ENCODE data around the gene ADAM10.
A peak's percentile ranks its signal among the peaks of the same experiment; 100 is the strongest.

Gene ADAM10

GRCh38 chr15:58758141-58758540 is 8.6 kb upstream of the ADAM10 start:
- DNase-seq (ENCODE audit: low read depth): peak; percentile 51

DNA sequence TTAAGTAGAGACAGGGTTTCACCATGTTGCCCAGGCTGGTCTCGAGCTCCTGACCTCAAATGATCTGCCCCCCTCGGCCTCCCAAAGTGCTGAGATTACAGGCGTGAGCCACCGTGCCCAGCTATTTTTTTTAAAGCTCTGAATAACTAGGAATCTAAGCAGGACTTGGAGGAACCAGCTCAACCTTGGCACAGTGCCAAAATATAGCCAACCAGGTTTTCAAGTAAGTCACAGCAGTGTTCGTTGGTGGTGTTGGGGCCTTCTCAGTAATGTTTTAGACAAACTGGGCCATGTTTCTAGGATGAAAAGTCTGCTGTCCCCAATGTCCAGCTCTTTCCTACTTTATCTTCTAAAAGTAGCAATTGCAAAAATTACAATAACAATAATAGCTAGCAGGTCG is 6.4 kb upstream of the ADAM10 start:
- DNase-seq (ENCODE audit: low read depth): no peak

DNA sequence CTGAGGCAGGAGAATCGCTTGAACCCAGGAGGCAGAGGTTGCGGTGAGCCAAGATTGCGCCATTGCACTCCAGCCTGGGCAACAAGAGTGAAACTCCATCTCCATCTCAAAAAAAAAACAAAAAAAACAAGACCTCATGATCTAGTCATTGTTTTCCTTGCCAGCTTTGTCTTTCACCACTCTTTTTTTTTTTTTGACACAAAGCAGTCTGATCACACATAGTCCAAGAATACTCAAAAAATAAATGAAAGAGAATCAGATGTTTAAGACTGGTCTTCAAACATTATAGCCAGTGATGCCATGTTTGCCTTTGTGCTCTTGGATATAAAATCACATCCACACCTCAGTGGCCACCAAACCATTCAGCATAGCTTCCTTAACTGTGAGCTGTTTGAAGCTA is 5.8 kb upstream of the ADAM10 start:
- no peak for DNase-seq (ENCODE audit: low read depth)

- DNase-seq (ENCODE audit: low read depth): no peak
Measured at GRCh38 chr15:58752716-58753115, 3.2 kb upstream of the ADAM10 start.

- peak; percentile 50 for DNase-seq (ENCODE audit: low read depth)
Measured at GRCh38 chr15:58748852-58749531, 515 bp downstream of the ADAM10 start.

DNA sequence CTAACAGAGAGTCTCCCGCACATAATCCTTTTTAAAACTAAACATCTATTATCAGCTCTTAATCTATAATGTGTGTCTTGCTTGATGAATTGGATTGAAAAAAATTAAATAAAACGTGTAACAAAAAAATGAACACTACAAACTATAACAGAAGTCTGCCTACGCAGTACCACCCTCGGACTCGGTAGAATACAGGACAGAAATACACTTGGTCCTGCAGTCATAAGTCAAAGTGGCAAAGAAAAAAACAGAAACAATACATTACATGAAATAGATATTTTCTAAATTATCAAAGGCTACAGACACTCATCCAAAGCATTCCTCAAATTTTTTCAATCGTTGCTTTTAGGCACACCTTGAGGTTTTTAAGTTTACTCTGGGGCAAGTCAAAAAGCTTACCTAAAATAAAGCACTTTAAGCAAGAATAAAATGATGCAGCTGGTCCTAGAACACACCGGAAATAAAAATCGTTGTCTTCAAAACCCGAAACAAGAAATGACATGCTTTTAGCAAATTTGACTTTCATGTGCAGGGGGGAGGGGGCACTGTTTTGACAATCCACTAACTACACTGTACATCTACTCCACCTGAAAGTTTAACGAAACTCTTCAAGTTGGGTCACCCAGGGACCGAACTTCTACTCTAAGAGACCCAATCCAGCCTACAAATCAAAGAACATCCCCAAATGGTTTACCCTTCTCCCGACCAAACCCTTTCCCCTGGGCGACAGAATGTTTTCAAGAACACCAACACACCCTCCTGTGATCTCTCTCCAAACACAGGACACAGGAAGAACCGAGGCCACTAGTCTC is 1.3 kb downstream of the ADAM10 start:
- DNase-seq (ENCODE audit: low read depth): no peak

DNA sequence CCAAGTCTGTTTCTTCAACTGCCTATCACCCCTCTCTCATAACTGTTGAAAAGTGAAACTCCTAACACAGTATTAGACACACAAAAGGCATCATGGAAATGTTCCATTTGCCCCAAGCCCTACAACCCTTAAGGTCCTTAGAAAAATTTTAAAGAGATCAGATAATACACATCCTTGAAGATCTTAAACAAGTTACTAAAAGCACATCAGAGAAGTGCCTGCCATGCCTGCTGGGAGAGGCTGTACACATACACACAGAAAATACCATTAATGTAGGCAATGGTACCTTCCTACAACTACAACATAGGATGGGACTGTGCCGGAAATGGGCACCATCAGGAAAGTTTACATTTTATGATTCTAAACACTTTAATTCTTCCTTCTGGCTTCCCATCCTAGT is 3.3 kb downstream of the ADAM10 start:
- DNase-seq (ENCODE audit: low read depth): no peak

- DNase-seq (ENCODE audit: low read depth): no peak
Measured at GRCh38 chr15:58742819-58743502, 6.5 kb downstream of the ADAM10 start.

- DNase-seq (ENCODE audit: low read depth): peak; percentile 92
Measured at GRCh38 chr15:58742022-58742813, 7.3 kb downstream of the ADAM10 start.

- no peak for DNase-seq (ENCODE audit: low read depth)
Measured at GRCh38 chr15:58741032-58741431, 8.5 kb downstream of the ADAM10 start.

DNA sequence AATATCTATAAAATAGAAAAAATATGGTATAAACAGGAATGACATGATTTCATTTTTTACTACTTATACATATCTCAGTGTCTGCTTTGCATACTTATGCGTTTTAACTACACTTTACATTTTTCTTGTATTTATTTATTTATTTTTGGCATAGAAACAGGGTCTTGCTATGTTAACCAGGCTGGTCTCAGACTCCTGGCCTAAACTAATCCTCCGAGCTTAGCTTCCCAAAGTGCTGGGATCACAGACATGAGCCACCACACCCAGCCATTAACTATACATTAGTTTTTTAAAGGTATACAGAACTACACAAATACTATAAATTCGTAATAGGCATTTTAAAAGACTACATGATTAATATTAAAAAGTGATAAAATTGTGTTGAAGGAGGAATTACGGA is 9.1 kb downstream of the ADAM10 start:
- no peak for DNase-seq (ENCODE audit: low read depth)

DNA sequence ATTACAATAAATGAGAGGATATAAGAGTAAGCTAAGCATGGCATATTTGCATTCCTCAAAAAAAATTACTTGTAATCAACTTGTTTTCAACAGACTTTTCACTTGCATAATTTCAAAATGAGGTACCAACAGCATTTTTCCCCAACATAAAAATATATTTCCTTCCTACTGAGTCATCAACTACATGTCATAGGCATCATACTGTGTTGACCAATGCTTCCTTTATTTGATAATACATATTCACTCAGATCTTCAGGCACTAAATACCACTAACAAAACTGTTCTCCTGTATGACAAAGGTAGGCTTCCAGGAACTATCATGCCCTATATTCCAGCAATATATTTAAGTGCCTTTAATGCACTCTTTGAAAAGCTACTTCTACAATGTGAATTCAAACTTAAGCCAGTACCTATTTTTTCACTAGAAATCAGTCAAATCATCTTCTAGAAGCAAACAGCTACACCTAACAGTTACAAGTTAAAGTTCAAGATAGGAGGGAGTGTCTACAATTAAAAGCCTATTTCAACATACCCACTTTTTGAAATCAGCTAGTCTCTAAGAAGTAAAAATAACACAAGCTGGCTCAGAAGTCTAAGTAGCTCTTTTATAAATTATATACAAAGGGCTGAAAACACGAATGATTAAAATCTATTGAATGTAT is 11.3 kb downstream of the ADAM10 start:
- DNase-seq (ENCODE audit: low read depth): peak; percentile 39

GRCh38 chr15:58737298-58737697 is 12.2 kb downstream of the ADAM10 start:
- no peak for DNase-seq (ENCODE audit: low read depth)

GRCh38 chr15:58736018-58736643 is 13.4 kb downstream of the ADAM10 start:
- no peak for DNase-seq (ENCODE audit: low read depth)

DNA sequence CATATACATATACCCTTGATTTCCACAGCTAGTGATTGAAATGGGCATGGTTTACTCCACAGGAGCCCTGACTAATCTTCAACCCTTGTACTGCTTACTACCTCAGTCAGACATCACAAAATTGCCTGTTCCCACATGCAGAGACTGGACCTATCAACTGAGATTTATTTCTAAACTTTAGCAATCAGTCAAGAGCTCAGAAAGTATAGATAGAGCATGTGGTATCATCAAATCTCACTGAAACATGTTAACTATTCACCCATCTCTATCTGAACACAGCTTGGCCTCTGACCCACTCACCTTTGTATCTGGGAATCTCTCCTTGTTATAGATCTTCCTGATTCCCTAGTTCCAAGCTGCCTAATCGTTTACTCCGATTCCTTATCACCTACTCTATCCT is 14.6 kb downstream of the ADAM10 start:
- DNase-seq (ENCODE audit: low read depth): no peak

- DNase-seq (ENCODE audit: low read depth): no peak
Measured at GRCh38 chr15:58732625-58733363, 16.7 kb downstream of the ADAM10 start.

GRCh38 chr15:58731756-58732535 is 17.6 kb downstream of the ADAM10 start:
- DNase-seq (ENCODE audit: low read depth): peak; percentile 81

GRCh38 chr15:58726867-58727266 is 22.6 kb downstream of the ADAM10 start:
- DNase-seq (ENCODE audit: low read depth): no peak

DNA sequence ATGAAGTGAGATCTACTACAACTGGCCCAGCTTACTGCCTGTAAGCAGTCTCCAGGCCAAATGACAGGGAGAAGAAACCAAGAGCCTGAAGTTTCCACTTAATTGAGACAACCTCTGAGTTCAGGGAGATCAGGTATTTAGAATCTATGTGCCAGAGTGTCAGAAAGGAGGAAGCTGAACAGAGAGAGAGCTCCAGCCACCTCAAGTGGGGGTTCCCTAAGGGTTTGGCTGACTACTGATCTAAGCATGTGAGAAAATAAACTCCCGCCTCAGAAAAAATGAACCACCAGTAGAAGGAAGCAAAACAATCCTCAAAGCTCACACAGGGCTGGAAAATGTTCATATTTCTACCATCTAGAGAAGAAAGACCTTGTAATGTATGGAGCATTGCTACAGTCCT is 25.0 kb downstream of the ADAM10 start:
- DNase-seq (ENCODE audit: low read depth): peak; percentile 73

DNA sequence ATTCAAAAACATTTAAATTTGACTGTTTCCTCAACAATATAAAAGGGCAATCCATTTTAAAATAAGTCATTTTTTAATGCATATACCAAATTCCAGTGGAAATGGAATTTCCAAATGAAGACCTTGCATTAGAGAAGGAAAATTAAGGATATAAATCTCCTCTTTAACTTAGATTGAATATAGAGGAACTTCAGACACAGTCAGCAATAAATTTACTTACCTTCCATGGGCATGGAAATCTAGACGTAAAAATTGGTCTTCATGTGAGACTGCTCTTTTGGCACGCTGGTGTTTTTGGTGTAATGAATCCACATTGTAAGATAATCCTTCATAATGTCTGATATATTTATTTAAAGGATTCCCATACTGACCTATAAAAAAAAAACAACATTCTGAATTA is 32.1 kb downstream of the ADAM10 start:
- DNase-seq (ENCODE audit: low read depth): no peak

Measured in EH (cell line).